Measurements from ENCODE around the gene HMGA1.
A peak's percentile ranks its signal among the peaks of the same experiment; 100 is the strongest.

The HMGA1 gene, protein sequence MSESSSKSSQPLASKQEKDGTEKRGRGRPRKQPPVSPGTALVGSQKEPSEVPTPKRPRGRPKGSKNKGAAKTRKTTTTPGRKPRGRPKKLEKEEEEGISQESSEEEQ

DNA sequence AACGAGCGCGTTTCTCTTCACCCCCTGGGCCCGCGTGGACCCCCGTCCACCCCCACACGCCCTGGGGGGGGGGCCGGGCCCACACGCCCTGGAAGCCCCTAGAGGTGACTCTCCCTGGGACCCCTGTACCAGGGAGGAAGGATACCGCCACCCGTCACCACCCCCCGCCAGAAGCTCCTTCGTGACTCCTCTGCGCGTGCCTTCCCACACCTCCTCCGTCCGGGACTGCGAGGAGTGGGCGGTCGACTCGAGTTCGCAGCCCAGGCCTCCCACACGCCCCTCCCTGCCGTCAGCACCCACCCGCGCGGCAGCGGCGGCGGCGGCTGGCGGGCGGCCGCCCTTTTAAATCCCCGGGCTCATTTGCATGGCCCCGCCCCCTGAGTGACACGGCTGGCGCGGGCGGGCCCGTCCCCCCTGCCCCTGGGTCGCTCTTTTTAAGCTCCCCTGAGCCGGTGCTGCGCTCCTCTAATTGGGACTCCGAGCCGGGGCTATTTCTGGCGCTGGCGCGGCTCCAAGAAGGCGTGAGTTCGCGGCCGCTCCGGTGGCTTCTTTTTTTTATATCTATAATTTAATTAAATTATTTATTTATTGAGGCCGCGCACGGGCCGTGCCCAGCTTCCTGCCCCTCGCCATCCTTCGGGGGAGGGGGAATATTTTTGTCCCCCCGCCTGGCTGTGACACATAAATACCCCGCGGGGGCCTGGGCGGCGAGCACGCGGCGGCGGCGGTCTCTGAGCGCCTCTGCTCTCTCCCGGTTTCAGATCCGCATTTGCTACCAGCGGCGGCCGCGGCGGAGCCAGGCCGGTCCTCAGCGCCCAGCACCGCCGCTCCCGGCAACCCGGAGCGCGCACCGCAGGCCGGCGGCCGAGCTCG is at the start of gene HMGA1:
TSS of gene HMGA1 (plus strand) at position 431 of the 873 bp plus-strand sequence. CDS start 3,908 bp downstream, outside the sequence.
- Histone ChIP-seq H3K4me3 (ENCODE audit: low read depth in 1 of 2, low read length in 2 of 2) (peak within 1 kb of the TSS; percentile 62 to 82), H3K36me3 (ENCODE audit: control insufficient read depth in 1 of 2, insufficient read depth in 2 of 2, low read length in 2 of 2) (peaks cover 6 to 10% of the 10 kb centered on the region in 2 donors), H3K27ac (ENCODE audit: low read length) (peak within 1 kb of the TSS; percentile 79), H3K9me3 (ENCODE audit: control insufficient read depth in 1 of 2, low read length in 2 of 2) (no peaks in the 10 kb centered on the region), H3K27me3 (ENCODE audit: low read depth, low read length) (no peaks in the 10 kb centered on the region), H3K4me1 (ENCODE audit: control insufficient read depth in 1 of 2, insufficient read depth in 2 of 2, low read length in 2 of 2) (peaks cover 0 to 13% of the 10 kb centered on the region in 2 donors)

DNA sequence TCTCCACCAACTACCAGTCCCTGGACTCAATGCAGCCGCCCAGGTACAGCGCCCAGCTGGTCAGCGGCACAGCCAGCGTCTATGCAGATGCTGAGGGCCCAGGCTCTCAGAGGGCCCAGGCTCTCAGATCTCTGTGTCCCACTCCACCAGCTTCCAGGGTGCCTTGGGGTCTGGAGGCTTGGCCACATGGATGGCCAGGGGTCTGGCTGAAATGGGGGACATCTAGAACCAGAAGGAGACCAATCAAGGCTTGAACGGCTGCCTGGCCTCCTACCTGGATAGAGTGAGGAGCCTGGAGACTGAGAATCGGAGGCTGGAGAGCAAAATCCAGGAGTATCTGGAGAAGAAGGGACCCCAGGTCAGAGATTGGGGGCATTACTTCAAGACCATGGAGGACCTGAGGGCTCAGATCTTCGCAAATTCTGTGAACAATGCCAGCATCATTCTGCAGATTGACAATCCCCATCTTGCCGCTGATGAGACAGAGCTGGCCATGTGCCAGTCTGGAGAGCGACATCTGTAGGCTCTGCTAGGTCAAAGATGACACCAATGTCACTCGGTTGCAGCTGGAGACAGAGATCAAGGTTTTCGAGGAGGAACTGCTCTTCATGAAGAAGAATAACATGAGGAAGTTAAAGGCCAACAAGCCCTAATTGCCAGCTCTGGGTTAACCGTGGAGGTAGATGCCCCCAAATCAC is 46.7 kb upstream of the HMGA1 start:
- no peaks in the 10 kb centered on the region for H3K27me3 ChIP-seq (ENCODE audit: low read depth, low read length)
- H3K9me3 ChIP-seq (ENCODE audit: control insufficient read depth in 1 of 2, low read length in 2 of 2): no peaks in the 10 kb centered on the region
- H3K4me3 ChIP-seq (ENCODE audit: low read depth in 1 of 2, low read length in 2 of 2): no peak overlapping the region
- no peaks in the 10 kb centered on the region for H3K36me3 ChIP-seq (ENCODE audit: control insufficient read depth in 1 of 2, insufficient read depth in 2 of 2, low read length in 2 of 2)
- no peak overlapping the region for H3K27ac ChIP-seq (ENCODE audit: low read length)
- no peaks in the 10 kb centered on the region for H3K4me1 ChIP-seq (ENCODE audit: control insufficient read depth in 1 of 2, insufficient read depth in 2 of 2, low read length in 2 of 2)

DNA sequence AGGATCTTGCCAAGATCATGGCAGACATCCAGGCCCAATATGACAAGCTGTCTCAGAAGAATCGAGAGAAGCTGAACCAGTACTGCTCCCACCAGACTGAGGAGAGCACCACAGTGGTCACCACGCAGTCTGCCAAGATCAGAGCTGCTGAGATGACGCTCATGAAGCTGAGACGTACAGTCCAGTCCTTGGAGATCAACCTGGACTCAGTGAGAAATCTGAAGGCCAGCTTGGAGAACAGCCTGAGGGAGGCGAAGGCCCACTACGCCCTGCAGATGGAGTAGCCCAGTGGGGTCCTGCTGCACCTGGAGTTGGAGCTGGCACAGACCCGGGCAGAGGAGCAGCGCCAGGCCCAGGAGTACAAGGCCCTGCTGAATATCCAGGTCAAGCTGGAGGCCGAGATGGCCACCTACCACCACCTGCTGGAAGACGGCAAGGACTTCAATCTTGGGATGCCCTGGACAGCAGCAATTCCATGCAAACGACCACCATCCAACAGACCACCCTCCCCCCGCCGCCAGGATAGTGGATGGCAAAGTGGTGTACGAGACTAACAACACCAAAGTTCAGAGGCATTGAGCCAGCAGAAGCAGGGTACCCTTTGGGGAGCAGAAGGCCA is 46.1 kb upstream of the HMGA1 start:
- Histone ChIP-seq H3K36me3 (ENCODE audit: control insufficient read depth in 1 of 2, insufficient read depth in 2 of 2, low read length in 2 of 2) (no peaks in the 10 kb centered on the region), H3K4me1 (ENCODE audit: control insufficient read depth in 1 of 2, insufficient read depth in 2 of 2, low read length in 2 of 2) (no peaks in the 10 kb centered on the region), H3K9me3 (ENCODE audit: control insufficient read depth in 1 of 2, low read length in 2 of 2) (no peaks in the 10 kb centered on the region), H3K27me3 (ENCODE audit: low read depth, low read length) (no peaks in the 10 kb centered on the region), H3K27ac (ENCODE audit: low read length) (no peak overlapping the region), H3K4me3 (ENCODE audit: low read depth in 1 of 2, low read length in 2 of 2) (no peak overlapping the region)

DNA sequence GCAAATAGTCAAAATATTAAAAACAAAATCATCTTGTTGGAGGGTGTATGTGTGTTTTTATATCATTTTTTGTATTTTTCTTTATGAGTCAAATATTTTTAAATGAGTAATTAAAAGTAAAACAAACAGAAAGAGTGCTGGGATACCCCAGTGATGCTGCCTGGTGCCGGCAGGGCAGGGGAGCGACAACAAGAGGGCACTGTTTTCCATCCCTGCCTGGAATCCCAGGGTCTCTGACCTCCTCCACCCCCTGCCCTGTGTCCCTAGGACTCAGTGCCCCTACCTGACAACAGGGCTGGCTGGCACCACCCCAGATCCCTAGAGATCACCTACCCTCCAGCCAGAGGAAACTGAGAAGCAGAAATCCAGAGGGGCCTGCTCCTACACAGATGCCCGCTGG is 41.9 kb upstream of the HMGA1 start:
- H3K9me3 ChIP-seq (ENCODE audit: control insufficient read depth in 1 of 2, low read length in 2 of 2): no peaks in the 10 kb centered on the region
- H3K36me3 ChIP-seq (ENCODE audit: control insufficient read depth in 1 of 2, insufficient read depth in 2 of 2, low read length in 2 of 2): no peaks in the 10 kb centered on the region
- H3K27me3 ChIP-seq (ENCODE audit: low read depth, low read length): no peaks in the 10 kb centered on the region
- H3K4me1 ChIP-seq (ENCODE audit: control insufficient read depth in 1 of 2, insufficient read depth in 2 of 2, low read length in 2 of 2): peaks cover 0 to 10% of the 10 kb centered on the region in 2 donors
- no peak overlapping the region for H3K4me3 ChIP-seq (ENCODE audit: low read depth in 1 of 2, low read length in 2 of 2)
- no peak overlapping the region for H3K27ac ChIP-seq (ENCODE audit: low read length)

DNA sequence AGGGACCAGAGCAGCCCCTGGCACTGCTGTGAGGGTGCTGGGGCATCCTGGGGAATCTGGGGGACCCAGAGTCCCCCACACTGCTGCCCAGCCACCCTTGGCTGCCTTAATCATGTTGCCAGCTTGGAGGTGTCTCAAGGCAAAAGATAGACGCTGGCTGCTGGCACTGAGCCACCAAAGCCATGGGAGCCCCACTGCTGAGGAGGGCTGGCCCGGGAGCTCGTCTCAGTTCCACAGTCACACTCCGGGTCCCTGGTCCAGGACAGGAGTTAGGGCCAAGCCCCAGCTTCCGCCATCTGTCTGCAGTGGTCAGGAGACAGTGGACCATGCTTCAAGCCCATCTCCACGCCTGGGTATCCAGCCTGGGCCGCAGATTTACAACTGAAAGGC is 41.0 kb upstream of the HMGA1 start:
- H3K27ac ChIP-seq (ENCODE audit: low read length): no peak overlapping the region
- no peaks in the 10 kb centered on the region for H3K36me3 ChIP-seq (ENCODE audit: control insufficient read depth in 1 of 2, insufficient read depth in 2 of 2, low read length in 2 of 2)
- H3K9me3 ChIP-seq (ENCODE audit: control insufficient read depth in 1 of 2, low read length in 2 of 2): no peaks in the 10 kb centered on the region
- H3K27me3 ChIP-seq (ENCODE audit: low read depth, low read length): no peaks in the 10 kb centered on the region
- peak overlapping the region; percentile 60 to 63 for H3K4me3 ChIP-seq (ENCODE audit: low read depth in 1 of 2, low read length in 2 of 2)
- H3K4me1 ChIP-seq (ENCODE audit: control insufficient read depth in 1 of 2, insufficient read depth in 2 of 2, low read length in 2 of 2): peaks cover 0 to 10% of the 10 kb centered on the region in 2 donors

DNA sequence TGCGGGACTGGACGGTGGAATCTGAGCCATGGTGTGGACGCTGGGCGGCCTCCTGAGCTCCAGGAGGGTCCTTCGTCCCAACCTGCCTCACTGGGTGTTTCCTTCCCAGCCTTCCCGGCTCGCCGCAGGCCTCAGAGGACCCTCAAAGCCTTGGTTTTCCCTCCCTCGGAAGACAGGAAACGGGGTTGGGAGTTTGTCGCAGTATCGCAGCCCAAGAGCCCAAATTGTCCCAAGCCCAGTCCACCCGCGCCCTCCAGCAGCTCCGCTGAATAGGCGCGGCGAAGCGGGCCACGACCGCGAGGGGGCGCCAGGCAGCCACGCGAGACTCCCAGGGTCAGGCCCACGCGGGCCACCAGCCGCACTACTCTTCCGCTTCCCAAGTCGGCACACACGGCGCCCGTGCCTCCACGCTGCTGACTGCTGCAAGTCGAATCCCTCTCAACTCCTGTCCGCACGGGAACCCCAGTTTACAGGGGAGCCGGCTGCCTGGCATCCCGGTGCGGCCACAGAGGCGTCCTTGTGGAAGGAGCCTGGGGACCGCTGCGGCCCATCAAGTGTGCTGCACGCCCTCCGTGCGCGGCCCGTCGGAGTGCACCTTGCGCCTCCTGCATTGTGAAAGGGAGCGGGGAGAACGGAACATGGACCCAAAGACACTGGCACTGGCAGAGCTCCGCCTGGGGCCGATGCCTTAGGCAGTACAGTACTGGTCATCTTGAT is 40.4 kb upstream of the HMGA1 start:
- Histone ChIP-seq H3K27me3 (ENCODE audit: low read depth, low read length) (no peaks in the 10 kb centered on the region), H3K27ac (ENCODE audit: low read length) (no peak overlapping the region), H3K9me3 (ENCODE audit: control insufficient read depth in 1 of 2, low read length in 2 of 2) (no peaks in the 10 kb centered on the region), H3K4me3 (ENCODE audit: low read depth in 1 of 2, low read length in 2 of 2) (peak overlapping the region; percentile 60 to 63), H3K4me1 (ENCODE audit: control insufficient read depth in 1 of 2, insufficient read depth in 2 of 2, low read length in 2 of 2) (peaks cover 0 to 10% of the 10 kb centered on the region in 2 donors), H3K36me3 (ENCODE audit: control insufficient read depth in 1 of 2, insufficient read depth in 2 of 2, low read length in 2 of 2) (no peaks in the 10 kb centered on the region)

DNA sequence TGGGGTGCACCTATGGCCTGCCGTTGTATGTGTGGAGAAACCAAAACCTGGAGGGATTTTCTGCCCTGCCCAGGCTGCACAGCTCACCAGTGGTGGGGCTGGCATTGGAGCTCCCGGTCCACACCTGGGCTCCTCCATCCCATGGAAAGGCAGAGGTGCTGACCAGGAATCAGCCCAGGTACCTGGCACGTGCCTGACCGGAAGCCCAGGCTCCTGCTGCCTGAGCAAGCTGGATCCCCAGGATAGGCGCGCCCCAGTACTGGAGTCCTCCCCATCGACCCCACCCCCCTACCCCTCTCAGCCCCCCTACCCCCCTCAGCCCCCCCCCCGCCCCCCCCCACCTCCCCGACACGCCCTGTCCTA is 39.9 kb upstream of the HMGA1 start:
- H3K9me3 ChIP-seq (ENCODE audit: control insufficient read depth in 1 of 2, low read length in 2 of 2): no peaks in the 10 kb centered on the region
- H3K36me3 ChIP-seq (ENCODE audit: control insufficient read depth in 1 of 2, insufficient read depth in 2 of 2, low read length in 2 of 2): no peaks in the 10 kb centered on the region
- peaks cover 0 to 10% of the 10 kb centered on the region in 2 donors for H3K4me1 ChIP-seq (ENCODE audit: control insufficient read depth in 1 of 2, insufficient read depth in 2 of 2, low read length in 2 of 2)
- no peaks in the 10 kb centered on the region for H3K27me3 ChIP-seq (ENCODE audit: low read depth, low read length)
- peak overlapping the region; percentile 60 to 63 for H3K4me3 ChIP-seq (ENCODE audit: low read depth in 1 of 2, low read length in 2 of 2)
- H3K27ac ChIP-seq (ENCODE audit: low read length): no peak overlapping the region

DNA sequence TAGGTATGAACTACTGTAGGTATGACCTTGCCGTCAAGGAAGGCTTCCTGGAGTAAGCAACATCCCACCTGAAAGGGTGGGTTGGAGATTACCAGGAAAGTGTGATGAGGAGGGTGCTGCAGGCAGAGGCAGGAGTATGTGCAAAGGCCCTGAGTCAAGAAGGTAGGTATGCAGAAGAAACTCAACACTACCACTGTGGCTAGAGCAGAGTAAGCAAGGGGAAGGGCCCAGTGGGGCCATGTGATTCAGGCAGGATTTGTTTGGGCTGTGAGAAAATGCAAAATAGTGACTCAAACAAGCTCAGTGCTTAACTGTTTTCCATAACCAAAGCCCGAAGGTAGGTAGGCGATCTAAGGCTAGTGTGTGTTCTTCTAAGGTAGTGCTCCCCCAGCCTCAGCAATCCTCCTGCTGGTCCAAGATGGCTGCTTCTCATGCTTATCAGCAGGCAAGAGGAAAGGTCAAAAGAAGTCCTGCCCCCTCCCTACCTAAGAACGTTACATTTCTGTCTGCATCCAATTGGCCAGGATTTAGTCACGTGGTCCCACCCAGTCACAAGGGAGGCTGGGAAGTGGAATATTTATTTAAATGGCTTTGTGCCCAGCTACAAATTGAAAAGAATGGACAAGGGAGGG is 36.2 kb upstream of the HMGA1 start:
- Histone ChIP-seq H3K4me1 (ENCODE audit: control insufficient read depth in 1 of 2, insufficient read depth in 2 of 2, low read length in 2 of 2) (peaks cover 0 to 10% of the 10 kb centered on the region in 2 donors), H3K36me3 (ENCODE audit: control insufficient read depth in 1 of 2, insufficient read depth in 2 of 2, low read length in 2 of 2) (no peaks in the 10 kb centered on the region), H3K9me3 (ENCODE audit: control insufficient read depth in 1 of 2, low read length in 2 of 2) (no peaks in the 10 kb centered on the region), H3K27me3 (ENCODE audit: low read depth, low read length) (no peaks in the 10 kb centered on the region), H3K27ac (ENCODE audit: low read length) (no peak overlapping the region), H3K4me3 (ENCODE audit: low read depth in 1 of 2, low read length in 2 of 2) (no peak overlapping the region)

DNA sequence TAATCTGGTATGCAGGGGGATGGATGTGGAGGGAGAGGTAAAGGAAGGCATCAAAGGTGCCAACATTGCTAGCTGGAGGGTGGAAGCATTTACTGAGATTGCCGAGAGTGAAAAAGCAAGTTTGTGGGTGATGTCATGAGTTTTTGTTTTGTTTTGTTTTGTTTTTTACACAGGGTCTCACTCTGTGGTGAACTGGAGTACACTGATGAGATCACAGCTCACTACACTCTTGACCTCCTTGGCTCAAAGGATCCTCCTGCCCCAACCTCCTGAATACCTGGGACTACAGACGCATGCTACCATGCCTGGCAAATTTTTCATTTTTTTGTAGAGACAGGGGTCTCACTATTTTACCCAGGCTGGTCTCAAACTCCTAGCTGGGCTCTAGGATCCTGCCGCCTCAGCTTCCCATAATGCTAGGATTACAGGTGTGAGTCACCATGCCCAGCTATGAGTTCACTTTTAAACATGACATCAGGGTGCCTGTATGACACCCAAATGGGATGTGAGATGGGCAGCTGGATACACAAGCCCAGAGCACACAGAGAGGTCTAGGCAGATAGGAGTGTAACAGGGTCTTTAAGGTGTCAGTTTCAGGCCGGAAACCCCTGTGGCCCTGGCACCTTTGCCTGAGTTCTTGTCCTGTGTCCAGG is 35.1 kb upstream of the HMGA1 start:
- Histone ChIP-seq H3K27ac (ENCODE audit: low read length) (no peak overlapping the region), H3K27me3 (ENCODE audit: low read depth, low read length) (no peaks in the 10 kb centered on the region), H3K36me3 (ENCODE audit: control insufficient read depth in 1 of 2, insufficient read depth in 2 of 2, low read length in 2 of 2) (no peaks in the 10 kb centered on the region)

More for the DNA sequence above, 35.1 kb upstream of the HMGA1 start:
- Histone ChIP-seq H3K4me3 (ENCODE audit: low read depth in 1 of 2, low read length in 2 of 2) (no peak overlapping the region), H3K4me1 (ENCODE audit: control insufficient read depth in 1 of 2, insufficient read depth in 2 of 2, low read length in 2 of 2) (peaks cover 0 to 2% of the 10 kb centered on the region in 2 donors), H3K9me3 (ENCODE audit: control insufficient read depth in 1 of 2, low read length in 2 of 2) (no peaks in the 10 kb centered on the region)
